Measurements from ENCODE around the gene EXOC4. TPM values are rescaled to one million over a fixed set of nuclear protein-coding genes. Genes with fewer than 3 reads are reported as not detected.

EXOC4 gene
- total RNA-seq, 2 donors from 2014 or later = 62.0 to 146 TPM

- intact Hi-C loops (cut with DNase I) = no loop called here
- Histone ChIP-seq H3K27ac (no peak overlapping the region), H3K27me3 (no peaks in the 10 kb centered on the region), H3K4me1 (no peaks in the 10 kb centered on the region), H3K36me3 (replicated peaks in 1 of 2; ENCODE audit: insufficient read depth in 1 of 2, low read depth in 2 of 2) (no peaks in the 10 kb centered on the region), H3K9me3 (no peaks in the 10 kb centered on the region), H3K4me3 (no peak overlapping the region)
- no peak for TF ChIP-seq CTCF (IDR thresholded peaks at IDR 0.05)
- no peak for TF ChIP-seq POLR2A (IDR thresholded peaks at IDR 0.05)
- ATAC-seq = no peak
- DNase-seq = no peak
- WGBS, 2 donors = 84 to 87% methylated on average over 5 of the region's 5 CpGs
These were observed 417.4 kb downstream of the EXOC4 start for GRCh38 chr7:133670250-133670649.

GRCh38 chr7:133672866-133673265, 420.0 kb downstream of the EXOC4 start:
- 89 to 90% methylated on average over 1 of the region's 1 CpG for WGBS, 2 donors

GRCh38 chr7:133674079-133674763, 421.3 kb downstream of the EXOC4 start:
- Histone ChIP-seq H3K4me3 (no peak overlapping the region), H3K9me3 (no peaks in the 10 kb centered on the region), H3K36me3 (replicated peaks in 1 of 2; ENCODE audit: insufficient read depth in 1 of 2, low read depth in 2 of 2) (no peaks in the 10 kb centered on the region), H3K27ac (no peak overlapping the region), H3K4me1 (no peaks in the 10 kb centered on the region), H3K27me3 (no peaks in the 10 kb centered on the region)
- TF ChIP-seq POLR2A (IDR thresholded peaks at IDR 0.05) (no peak), CTCF (IDR thresholded peaks at IDR 0.05) (no peak)
- DNase-seq (no peak), ATAC-seq (no peak)
- WGBS, 2 donors = 93 to 96% methylated on average over 2 of the region's 2 CpGs
- intact Hi-C loops (cut with DNase I) = no loop called here

More at GRCh38 chr7:133672866-133673265, 420.0 kb downstream of the EXOC4 start:
- intact Hi-C loops (cut with DNase I) = no loop called here
- Histone ChIP-seq H3K9me3 (no peaks in the 10 kb centered on the region), H3K27me3 (no peaks in the 10 kb centered on the region), H3K4me1 (no peaks in the 10 kb centered on the region), H3K36me3 (replicated peaks in 1 of 2; ENCODE audit: insufficient read depth in 1 of 2, low read depth in 2 of 2) (no peaks in the 10 kb centered on the region), H3K27ac (no peak overlapping the region), H3K4me3 (no peak overlapping the region)
- ATAC-seq (no peak), DNase-seq (no peak)
- TF ChIP-seq CTCF (IDR thresholded peaks at IDR 0.05) (no peak), POLR2A (IDR thresholded peaks at IDR 0.05) (no peak)

GRCh38 chr7:133675510-133676218, 422.8 kb downstream of the EXOC4 start:
- 89 to 95% methylated on average over 8 of the region's 8 CpGs for WGBS, 2 donors
- no peak for DNase-seq
- Histone ChIP-seq H3K27me3 (no peaks in the 10 kb centered on the region), H3K9me3 (no peaks in the 10 kb centered on the region), H3K36me3 (replicated peaks in 1 of 2; ENCODE audit: insufficient read depth in 1 of 2, low read depth in 2 of 2) (no peaks in the 10 kb centered on the region), H3K4me3 (no peak overlapping the region), H3K27ac (no peak overlapping the region), H3K4me1 (no peaks in the 10 kb centered on the region)
- intact Hi-C loops (cut with DNase I) = no loop called here
- no peak for ATAC-seq
- no peak for TF ChIP-seq POLR2A (IDR thresholded peaks at IDR 0.05)
- no peak for TF ChIP-seq CTCF (IDR thresholded peaks at IDR 0.05)
